HUES64 (cell line): Measurements from ENCODE around the gene TMEM259. TPM values are rescaled to one million over a fixed set of nuclear protein-coding genes. Genes with fewer than 3 reads are reported as not detected.

Source experiments
- H3K27ac ChIP-seq: 2 replicates; pipeline ENCODE4 v1.7.0; 2013; ENCODE audit warnings: low read depth, low read length, inconsistent platforms
- H3K27me3 ChIP-seq: 2 replicates; pipeline ENCODE4 v1.6.1; 2013; ENCODE audit warnings: mild to moderate bottlenecking, low read length; ENCODE audit not compliant: insufficient read depth
- H3K36me3 ChIP-seq: 2 replicates; pipeline ENCODE4 v1.6.1; 2013; ENCODE audit warnings: mild to moderate bottlenecking, low read length; ENCODE audit not compliant: insufficient read depth
- H3K4me1 ChIP-seq: 2 replicates; pipeline ENCODE4 v1.6.1; 2013; ENCODE audit warnings: mild to moderate bottlenecking, low read length, moderate library complexity; ENCODE audit not compliant: insufficient read depth
- H3K4me3 ChIP-seq: 2 replicates; pipeline ENCODE4 v1.5.1; 2013; ENCODE audit warnings: mild to moderate bottlenecking, low read length, moderate library complexity
- H3K9ac ChIP-seq: 2 replicates; pipeline ENCODE4 v1.6.1; 2013; ENCODE audit warnings: mild to moderate bottlenecking, low read depth, low read length
- H3K9me3 ChIP-seq: 2 replicates; pipeline ENCODE4 v1.6.1; 2013; ENCODE audit warnings: low read depth, low read length; ENCODE audit not compliant: insufficient read depth
- WGBS: fragments of 150-250, 120-280 bp; methylation state at CpG from one replicate; pipeline ENCODE4 v1.1.7; 2013; ENCODE audit warnings: missing lambda C conversion rate; 5-methylcytosine and 5-hydroxymethylcytosine counted together
- polyA plus RNA-seq, 2 experiments: library from polyadenylated mRNA; stranded (reverse); fragments of 50-300 nt; gene quantifications; one replicate each; pipeline ENCODE4 v1.2.3, GENCODE V29; 2013

TMEM259 gene
- 77.5 TPM for polyA plus RNA-seq (2013, experiment 1 of 2)
- 85.2 TPM for polyA plus RNA-seq (2013, experiment 2 of 2)

DNA sequence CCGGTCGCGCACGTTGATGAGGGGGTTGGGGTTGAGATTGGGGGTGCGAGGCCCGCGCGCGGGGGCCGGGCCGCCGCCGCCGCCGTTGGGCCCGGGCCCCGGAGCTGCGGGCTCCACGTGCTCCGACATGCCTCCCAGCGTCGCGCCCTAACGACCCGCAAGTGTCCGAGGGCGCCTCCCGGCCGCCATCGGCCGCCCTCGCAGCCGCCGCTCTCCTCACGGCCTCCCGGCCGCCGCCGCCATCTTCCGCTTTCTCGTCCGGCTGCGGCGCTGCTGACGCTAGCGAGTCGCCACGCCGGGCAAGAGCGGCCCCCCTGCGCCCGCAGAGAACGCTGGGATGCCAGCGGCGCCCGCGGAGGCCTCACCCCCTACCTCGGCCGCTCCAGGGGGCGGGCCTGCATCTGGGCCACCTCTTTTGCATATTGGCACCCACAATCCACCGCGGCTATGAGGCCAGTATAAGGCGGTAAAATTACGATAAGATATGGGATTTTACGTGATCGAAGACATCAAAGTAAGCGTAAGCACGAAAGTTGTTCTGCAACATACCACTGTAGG lies at the start of gene TMEM259:
TMEM259 (minus strand) TSS at position 256 of the 558 bp plus-strand sequence; CDS start at position 129, 127 bp downstream.
- peaks cover 10% of the 10 kb centered on the region; the same call in 1 of the 2 replicates for H3K4me1 ChIP-seq
- peaks cover 5% of the 10 kb centered on the region; the same call in 1 of the 2 replicates for H3K36me3 ChIP-seq
- peak within 1 kb of the TSS; percentile 80 for H3K9ac ChIP-seq
- no peaks in the 10 kb centered on the region for H3K27me3 ChIP-seq
- peak within 1 kb of the TSS; percentile 85 for H3K4me3 ChIP-seq
- H3K27ac ChIP-seq: peak within 1 kb of the TSS; percentile 82
- under 1% methylated on average over 68 of the region's 68 CpGs for WGBS
- no peaks in the 10 kb centered on the region for H3K9me3 ChIP-seq

DNA sequence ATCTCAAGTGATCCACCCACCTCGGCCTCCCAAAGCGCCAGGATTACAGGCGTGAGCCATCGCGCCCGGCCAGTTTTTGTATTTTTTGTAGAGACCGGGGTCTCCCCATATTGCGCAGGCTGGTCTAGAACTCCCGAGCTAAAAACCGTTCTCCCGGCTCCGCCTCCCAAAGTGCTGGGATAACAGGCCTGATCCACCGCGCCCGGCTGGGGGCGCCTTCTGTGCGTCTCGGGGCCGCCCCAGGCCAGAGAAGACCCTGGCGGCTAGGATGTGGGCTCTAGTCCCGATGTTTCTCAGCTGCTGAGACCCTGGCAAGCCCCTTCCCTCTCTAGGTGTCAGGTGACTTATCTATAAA lies 49.6 kb upstream of the TMEM259 start:
- H3K4me1 ChIP-seq: peaks cover 9% of the 10 kb centered on the region
- no peak overlapping the region; the same call in 1 of the 2 replicates for H3K9ac ChIP-seq
- H3K27me3 ChIP-seq: peaks cover 44% of the 10 kb centered on the region
- peaks cover 12% of the 10 kb centered on the region for H3K36me3 ChIP-seq
- WGBS: 12% methylated on average over 21 of the region's 21 CpGs
- no peaks in the 10 kb centered on the region for H3K9me3 ChIP-seq
- peak overlapping the region; percentile 68 for H3K4me3 ChIP-seq
- no peak overlapping the region; the same call in 1 of the 2 replicates for H3K27ac ChIP-seq

DNA sequence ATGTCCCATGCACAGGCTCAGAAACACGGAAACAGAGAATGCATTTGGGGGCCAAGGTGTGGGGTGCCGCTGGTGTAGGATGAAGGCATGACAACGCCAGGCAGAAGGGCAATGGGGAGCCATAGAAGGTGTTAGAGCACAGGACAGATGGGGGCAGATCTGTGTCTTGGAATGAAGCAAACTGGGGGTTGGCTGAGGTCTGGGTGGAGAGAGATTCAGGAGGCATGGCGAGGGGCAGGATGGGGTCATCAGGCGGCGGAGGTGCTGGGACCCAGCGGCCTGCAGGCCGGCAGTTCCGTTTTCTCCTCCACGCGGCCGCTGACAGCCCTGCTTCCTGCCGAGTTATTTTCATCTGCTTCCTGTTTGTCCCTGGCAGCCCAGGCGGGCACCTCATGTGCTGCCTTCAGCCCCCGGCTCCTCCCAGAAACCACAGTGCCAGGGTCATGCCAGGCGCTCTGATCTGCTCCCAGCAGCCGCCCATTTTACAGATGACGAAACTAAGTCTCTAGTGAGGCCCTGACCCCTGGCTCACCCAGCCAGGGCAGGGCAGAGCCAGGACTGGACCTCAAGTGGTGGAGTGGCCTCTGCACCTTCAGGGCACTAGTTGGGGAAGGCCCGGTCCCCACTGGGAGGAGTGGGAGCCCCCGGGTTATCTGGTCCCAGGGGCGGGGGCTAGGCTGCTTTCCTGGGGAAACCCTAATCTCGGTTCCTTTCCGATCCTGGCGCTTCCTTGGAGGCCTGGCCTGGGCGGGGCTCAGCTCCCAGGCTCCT lies 48.3 kb upstream of the TMEM259 start:
- Histone ChIP-seq H3K27ac (no peak overlapping the region), H3K4me3 (no peak overlapping the region), H3K36me3 (peaks cover 10% of the 10 kb centered on the region; the same call in 1 of the 2 replicates), H3K9ac (no peak overlapping the region), H3K9me3 (no peaks in the 10 kb centered on the region), H3K27me3 (peaks cover 56% of the 10 kb centered on the region), H3K4me1 (peaks cover 16% of the 10 kb centered on the region)
- WGBS: 86% methylated on average over 25 of the region's 25 CpGs

DNA sequence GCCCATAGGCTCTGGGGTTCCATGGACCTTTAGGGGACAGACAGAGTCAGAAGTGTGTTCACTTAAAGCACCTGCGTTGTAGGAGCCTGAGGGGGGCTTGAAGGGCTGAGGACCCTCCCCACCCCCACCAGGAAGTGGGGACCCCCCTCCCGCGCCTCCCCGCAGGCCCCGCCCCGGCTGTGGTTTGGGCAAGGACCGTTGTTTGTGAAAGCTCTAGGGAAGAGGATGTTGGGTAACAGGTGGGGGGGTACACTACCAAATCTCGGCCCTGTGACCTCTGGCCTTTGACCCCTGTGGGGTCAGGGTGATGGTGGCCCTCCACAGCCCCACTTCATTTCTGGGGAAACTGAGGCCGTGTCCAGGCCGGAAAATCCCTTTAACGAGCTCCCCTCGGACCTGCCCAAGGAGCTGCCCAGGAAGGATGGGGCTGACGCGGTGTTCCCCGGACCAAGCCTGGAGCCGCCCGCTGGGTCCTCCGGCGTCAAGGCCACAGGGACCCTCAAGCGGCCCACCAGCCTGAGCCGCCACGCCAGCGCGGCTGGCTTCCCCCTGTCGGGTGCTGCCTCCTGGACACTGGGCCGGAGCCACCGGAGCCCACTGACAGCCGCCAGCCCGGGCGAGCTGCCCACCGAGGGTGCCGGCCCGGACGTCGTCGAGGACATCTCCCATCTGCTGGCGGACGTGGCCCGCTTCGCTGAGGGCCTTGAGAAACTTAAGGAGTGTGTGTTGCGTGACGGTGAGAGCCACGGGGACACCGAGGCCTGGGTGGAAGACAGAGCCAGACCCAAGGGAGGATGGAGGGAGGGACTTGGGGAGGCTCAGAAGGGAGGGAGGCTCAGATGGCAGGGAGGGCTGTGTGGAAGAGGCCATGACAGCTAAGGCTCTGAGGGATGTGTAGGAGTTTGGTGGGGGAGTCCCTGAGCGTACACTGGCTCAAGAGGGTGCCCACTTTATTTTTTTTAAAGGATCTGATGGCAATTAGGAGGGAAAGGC lies 47.4 kb upstream of the TMEM259 start:
- Histone ChIP-seq H3K4me3 (no peak overlapping the region), H3K4me1 (peaks cover 16% of the 10 kb centered on the region), H3K36me3 (peaks cover 3% of the 10 kb centered on the region; the same call in 1 of the 2 replicates), H3K9me3 (no peaks in the 10 kb centered on the region), H3K9ac (no peak overlapping the region), H3K27me3 (peaks cover 57% of the 10 kb centered on the region), H3K27ac (no peak overlapping the region)
- WGBS: 91% methylated on average over 44 of the region's 45 CpGs

DNA sequence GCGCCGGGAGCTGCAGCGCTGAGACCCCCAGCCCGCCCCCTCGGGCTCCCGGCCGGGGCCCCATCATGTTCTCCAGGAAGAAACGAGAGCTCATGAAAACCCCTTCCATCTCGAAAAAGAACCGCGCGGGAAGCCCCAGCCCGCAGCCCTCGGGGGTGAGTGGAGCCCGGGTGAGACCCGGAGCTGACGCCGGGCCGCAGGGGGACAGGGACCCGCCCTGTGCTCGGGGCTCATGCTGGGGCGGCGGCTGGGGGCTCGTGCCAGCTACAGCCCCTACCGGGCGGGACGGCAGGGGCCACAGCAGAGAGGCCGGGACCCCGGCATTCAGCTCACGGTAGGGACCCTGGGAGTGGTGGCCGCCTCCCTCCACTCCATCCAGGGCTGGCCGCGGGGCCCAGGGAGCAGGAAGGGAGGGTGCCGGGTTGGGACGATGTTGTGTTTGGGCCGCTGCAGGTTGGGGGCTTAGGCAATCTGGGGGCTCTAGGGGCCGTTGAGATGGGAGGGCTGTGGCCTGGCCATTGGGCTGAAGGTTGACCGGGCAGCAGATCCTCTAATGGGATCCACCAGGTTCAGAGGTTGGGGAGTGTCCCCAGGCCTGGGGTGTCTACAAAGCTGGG lies 46.5 kb upstream of the TMEM259 start:
- WGBS: 11% methylated on average over 38 of the region's 38 CpGs
- Histone ChIP-seq H3K27ac (no peak overlapping the region), H3K9ac (no peak overlapping the region)

DNA sequence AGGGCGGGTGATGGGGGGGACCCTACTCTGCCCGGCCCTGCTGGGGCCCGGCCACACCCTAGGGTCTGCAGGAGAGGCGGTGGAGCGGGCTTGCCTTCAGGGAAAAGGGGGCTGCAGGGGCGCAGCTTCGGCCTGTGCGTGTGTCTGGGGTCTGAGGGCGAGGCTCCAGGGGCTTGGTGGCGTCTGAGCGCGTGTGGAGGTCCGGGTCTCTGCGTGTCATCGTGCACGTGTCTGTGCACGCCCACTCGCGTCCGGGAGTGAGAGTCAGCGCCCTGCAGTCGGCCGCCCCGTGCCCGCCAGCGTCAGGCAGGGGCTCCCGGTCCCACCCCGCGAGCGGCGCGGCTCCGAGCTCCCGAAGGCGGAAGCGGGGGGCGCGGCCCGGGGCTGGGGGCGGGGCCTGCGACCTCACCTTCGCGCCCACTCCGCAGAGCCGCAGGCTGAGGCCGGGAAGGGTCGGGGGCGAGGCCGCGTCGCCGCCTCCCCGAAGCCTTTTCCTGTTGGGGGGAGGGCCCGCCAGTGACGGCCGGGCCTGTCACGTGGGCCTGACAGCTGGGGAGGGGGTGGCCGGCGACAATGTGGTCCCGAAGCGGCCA lies 45.9 kb upstream of the TMEM259 start, which contains the start of gene ARHGAP45:
ARHGAP45 (plus strand) TSS at position 420 of the 593 bp plus-strand sequence. CDS start 239 bp downstream, outside the sequence.
- Histone ChIP-seq H3K27me3 (peaks cover 57% of the 10 kb centered on the region), H3K27ac (no peak within 1 kb of the TSS), H3K9ac (no peak within 1 kb of the TSS; the same call in 1 of the 2 replicates), H3K9me3 (no peaks in the 10 kb centered on the region), H3K4me1 (peaks cover 16% of the 10 kb centered on the region), H3K4me3 (peak within 1 kb of the TSS; percentile 51), H3K36me3 (no peaks in the 10 kb centered on the region)
- 8% methylated on average over 61 of the region's 61 CpGs for WGBS

More for the DNA sequence above, 46.5 kb upstream of the TMEM259 start:
- H3K4me3 ChIP-seq: peak overlapping the region; percentile 51
- H3K36me3 ChIP-seq: no peaks in the 10 kb centered on the region
- H3K9me3 ChIP-seq: no peaks in the 10 kb centered on the region
- peaks cover 16% of the 10 kb centered on the region for H3K4me1 ChIP-seq
- H3K27me3 ChIP-seq: peaks cover 57% of the 10 kb centered on the region

DNA sequence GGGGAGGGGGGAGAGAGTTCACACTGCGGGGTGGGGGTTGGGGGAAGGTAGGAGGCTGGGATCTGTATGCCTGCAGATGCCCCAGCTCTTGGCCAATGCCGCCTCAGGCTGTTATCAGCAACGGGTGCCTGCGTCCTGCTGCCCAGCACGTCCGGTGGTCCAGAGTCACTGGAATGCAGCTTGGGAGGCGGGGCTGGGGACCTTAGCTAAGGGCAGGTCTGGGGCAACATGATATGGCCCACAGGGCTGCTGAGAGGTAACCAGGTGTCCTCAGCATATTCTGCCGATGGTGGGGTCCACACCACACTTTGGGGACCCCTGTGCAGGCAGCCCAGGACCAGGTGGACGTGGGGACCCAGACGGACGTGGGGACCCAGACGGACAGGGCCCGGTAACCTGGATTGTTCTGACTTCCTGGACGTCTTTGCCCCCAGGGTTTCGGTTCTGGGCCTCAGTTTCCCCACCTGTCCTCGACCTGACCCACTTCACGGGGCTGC lies 45.4 kb upstream of the TMEM259 start:
- no peak overlapping the region for H3K27ac ChIP-seq
- peaks cover 16% of the 10 kb centered on the region for H3K4me1 ChIP-seq
- WGBS: 48% methylated on average over 17 of the region's 17 CpGs
- H3K9ac ChIP-seq: no peak overlapping the region; the same call in 1 of the 2 replicates
- H3K9me3 ChIP-seq: no peaks in the 10 kb centered on the region
- H3K4me3 ChIP-seq: peak overlapping the region; percentile 51; the same call in 1 of the 2 replicates
- H3K27me3 ChIP-seq: peaks cover 52% of the 10 kb centered on the region
- H3K36me3 ChIP-seq: no peaks in the 10 kb centered on the region

DNA sequence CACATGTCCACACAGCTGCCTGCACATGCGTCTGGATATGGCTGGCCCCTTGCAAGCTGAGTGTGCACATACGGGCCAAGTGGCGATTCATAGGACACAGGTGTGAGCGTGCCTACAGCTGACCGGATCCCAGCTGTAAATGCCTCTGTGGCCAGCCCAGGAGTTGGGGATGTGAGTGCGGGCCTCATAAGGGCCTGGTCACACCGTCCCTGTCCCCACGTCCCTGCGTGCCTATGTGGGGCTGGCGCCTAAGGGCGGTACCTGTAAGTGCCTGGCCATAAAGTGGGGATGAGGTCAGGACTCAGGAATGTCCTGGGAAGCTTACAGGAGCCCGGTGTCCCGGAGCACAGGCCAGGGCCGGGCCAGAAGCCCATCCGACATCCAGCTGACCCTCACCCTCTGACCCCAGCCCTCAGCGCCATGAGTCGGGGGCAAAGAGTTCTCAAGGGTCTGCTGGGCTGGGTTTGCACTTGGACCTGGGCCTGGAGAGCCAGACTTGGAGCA lies 44.7 kb upstream of the TMEM259 start:
- Histone ChIP-seq H3K36me3 (no peaks in the 10 kb centered on the region), H3K27me3 (peaks cover 47% of the 10 kb centered on the region), H3K9ac (no peak overlapping the region), H3K4me3 (peak overlapping the region; percentile 51; the same call in 1 of the 2 replicates), H3K9me3 (no peaks in the 10 kb centered on the region), H3K4me1 (peaks cover 16% of the 10 kb centered on the region), H3K27ac (no peak overlapping the region)
- 50% methylated on average over 17 of the region's 17 CpGs for WGBS

DNA sequence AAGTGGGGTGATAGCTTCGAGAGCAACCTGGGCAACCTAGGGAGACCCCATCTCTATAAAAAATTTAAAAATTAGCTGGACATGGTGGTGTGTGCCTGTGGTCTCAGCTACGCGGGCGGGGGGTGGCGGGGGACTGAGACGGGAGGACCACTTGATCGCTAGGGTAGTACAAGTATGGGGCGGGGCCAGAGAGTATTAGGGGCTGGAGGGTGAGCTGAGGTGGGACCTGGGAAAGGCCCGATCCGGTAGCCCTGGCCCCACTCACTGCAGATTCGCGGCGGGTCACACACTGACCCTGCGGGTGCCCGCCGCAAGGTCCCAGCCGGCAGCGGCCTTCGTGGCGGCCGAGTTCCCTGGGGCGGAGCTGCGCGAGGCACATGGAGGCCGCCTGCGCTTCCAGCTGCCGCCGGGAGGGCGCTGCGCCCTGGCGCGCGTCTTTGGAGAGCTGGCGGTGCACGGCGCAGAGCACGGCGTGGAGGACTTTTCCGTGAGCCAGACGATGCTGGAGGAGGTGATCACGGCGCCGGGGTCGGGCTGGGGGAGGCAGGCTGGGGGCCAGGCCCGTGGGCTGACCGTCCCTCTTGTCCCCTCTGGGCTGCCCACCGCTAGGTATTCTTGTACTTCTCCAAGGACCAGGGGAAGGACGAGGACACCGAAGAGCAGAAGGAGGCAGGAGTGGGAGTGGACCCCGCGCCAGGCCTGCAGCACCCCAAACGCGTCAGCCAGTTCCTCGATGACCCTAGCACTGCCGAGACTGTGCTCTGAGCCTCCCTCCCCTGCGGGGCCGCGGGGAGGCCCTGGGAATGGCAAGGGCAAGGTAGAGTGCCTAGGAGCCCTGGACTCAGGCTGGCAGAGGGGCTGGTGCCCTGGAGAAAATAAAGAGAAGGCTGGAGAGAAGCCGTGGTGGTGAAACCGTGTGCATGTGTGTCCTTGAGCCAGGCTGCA lies 44.0 kb upstream of the TMEM259 start:
- H3K4me3 ChIP-seq: peak overlapping the region; percentile 51
- H3K9me3 ChIP-seq: no peaks in the 10 kb centered on the region
- peaks cover 43% of the 10 kb centered on the region for H3K27me3 ChIP-seq
- no peak overlapping the region for H3K27ac ChIP-seq
- peak overlapping the region; percentile 41 for H3K9ac ChIP-seq
- peaks cover 16% of the 10 kb centered on the region for H3K4me1 ChIP-seq
- 9% methylated on average over 60 of the region's 60 CpGs for WGBS
- no peaks in the 10 kb centered on the region for H3K36me3 ChIP-seq
